NCI-H524 treated with DMSO at 0.1 percent for 48 hours (cell line): ENCODE data around the gene HSF2BP.
"Not testable (repeated sequence)": the region's sequence is repeated elsewhere in the genome, so short reads cannot be mapped to it uniquely, and the experiment has no call there.

Experiments used
- DNase-seq: peaks from one replicate; lab custom pipeline; 2025; lab: John Stamatoyannopoulos, UW

Gene HSF2BP

DNA sequence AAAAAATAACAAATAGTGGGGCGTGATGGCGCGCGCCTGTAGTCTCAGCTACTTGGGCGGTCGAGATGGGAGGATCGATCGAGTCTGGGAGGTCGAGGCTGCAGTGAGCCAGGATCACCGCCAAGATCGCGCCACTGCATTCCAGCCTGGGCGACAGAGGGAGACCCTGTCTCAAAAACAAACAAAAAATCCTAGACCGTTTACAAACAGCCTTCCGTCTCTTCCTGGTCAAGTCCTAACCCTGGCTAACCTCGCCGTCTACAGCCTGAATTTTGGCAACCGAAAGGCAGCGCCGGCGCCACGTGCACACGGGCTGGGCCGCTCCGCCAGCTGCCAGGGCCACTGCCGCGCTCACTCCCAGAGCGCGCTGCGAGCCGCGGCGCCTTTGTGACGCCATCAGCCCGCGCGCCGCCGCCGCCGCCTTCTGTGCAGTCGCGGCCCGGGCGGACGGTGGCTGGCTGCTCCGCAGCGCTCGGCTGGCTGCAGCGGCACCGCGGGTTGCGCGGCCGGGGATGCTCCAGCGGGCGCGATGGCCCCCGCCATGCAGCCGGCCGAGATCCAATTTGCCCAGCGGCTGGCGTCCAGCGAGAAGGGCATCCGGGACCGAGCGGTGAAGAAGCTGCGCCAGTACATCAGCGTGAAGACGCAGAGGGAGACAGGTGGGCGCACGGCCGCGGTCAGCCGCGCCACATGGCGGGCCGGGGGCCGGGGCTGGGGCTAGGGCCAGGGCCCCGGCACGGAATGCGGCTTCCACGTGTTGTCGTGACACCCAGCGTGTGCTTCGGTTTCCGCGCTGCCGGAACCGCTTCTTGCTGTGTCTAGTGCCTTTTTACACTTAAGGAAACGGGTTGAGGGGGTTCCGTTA is at the start of gene HSF2BP, which contains the start of gene RRP1B:
Gene HSF2BP, minus strand, starts transcription at position 353 of the 865 bp plus-strand sequence. CDS start 1,392 bp downstream, outside the sequence.
Gene RRP1B, plus strand, starts transcription at position 425 of the 865 bp plus-strand sequence. Its CDS starts 105 bp downstream, at position 530.
- DNase-seq = peak; percentile 22

DNA sequence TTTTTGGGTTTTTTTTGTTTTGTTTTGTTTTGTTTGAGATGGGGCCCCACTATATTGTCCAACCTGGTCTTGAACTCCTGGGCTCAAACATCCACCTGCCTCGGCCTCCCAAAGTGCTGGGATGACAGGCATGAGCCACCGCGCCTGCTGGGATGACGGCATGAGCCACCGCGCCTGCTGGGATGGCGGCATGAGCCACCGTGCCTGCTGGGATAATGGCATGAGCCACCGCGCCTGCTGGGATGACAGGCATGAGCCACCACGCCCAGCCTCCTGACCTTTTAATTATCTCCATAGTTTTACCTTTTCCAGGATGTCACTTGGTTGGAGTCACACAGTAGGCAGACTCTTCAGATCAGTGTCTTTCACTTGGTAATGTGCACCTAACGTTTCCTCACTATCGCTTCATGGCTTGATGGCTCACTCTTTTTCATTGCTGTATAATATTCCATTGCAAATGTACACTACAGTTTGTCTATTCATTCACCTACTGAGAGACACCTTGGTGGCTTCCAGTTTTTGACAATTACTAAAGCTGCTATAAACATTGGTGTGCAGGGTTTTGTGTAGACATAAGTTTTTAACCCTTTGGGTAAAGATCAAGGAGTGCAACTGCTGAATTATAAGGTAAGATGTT is 49.6 kb upstream of the HSF2BP start:
- DNase-seq = no peak

DNA sequence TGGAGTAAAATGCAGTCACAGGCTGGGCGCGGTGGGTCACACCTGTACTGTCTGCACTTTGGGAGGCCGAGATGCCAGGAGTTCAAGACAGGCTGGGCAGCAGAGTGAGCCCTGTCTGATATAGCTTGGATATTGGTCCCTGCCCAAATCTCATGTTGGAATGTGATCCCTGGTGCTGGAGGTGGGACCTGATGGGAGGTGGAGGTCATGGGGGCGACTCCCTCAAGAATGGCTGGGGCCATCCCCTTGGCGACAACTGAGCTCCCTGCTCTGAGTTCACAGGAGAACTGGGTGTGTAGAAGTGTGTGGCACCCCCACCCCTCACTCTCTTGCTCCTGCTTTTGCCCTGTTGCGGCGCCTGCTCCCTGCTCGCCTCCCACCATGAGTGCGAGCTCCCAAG is 48.2 kb upstream of the HSF2BP start:
- no peak for DNase-seq

DNA sequence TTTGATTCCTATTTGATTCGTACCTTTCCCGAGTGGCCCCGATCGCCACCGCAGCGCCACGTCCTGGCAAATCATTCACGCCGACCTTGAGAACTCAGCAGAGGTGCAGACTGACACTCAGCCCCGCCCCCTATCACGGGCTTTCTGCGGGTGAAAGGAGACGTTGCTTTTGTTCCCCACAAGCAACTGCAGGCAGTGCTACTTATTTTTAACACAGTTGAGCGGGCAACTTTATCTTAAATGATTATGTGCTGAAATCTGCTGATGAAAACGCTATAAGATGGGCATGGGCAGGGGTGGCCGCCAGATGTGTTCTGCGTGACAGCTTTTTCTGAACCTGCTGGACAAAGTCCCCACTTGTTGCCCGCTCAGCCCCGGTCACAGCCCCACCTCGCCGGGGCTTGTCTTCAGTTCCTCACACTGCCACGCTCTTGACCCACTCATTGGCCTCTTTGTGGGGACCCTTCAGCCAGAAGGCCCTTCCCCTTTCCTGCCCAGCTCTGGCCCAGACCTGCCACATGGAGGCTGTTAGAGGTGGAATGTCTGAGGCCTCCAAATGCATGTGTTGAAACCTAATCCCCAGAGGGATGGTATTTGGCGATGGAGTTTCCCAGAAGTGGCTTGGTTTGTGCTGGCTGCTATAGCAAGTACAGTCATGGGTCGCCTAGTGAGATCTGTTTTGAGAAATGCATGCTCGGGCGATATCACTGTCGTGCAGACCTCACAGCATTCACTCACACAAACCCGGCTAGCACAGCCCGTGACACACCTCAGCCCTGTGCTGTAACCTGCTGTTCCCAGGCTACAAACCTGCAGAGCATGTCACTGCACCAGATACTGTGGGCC is 44.0 kb upstream of the HSF2BP start:
- DNase-seq = no peak

DNA sequence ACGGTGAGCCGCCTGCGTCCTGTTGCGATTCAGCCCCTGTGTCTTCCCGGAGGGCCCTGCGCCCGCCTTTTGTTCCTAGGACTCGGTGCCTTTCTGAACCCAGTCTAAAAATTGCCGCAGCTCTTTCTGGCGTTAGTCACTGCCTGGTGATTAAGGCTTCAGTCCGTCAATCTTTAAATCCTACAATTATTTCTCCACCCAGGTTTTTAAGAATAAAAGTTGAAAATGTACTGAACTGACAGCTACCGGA is 43.4 kb upstream of the HSF2BP start:
- no peak for DNase-seq

DNA sequence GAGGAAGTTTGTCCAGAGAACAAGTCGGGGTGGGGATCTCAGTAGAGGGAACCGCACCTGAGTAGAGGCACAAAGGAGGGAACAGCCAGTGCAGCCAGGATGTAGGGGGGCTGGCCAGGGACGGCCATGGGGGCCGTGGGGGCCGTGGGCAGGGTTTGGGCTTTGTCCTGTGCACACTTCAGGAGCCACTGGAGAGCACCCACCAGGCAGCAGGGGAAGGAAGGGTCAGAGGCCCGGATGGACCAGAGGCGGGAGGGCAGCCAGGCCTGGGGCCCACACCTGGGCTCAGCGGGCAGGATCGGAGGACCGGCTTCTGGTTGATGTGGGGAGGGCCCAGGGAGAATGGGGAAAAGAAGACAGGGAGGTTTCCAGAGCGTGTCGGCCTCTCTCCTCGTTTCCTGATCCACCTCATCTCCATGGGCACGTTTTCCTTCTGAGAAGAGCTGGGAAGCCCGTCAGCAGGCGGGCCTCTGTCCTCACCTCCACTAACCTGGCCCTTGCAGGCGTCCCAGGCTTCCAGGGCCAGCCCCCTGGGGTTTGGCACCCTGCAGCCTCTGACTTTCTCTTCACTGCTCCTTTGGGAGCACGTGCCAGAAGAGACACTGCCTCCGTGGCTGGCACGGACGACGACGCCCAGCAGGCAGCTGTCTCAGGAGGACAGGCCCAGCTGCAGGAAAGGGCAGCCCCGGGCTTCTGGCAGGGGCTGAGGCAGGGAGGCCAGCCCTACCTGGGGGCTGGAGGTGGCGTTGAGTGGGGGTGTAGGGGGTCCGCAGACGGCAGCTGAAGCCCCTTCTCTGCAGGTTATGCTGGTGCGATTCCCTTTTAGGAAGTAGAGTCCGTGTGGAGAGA is 42.9 kb upstream of the HSF2BP start:
- no peak for DNase-seq

DNA sequence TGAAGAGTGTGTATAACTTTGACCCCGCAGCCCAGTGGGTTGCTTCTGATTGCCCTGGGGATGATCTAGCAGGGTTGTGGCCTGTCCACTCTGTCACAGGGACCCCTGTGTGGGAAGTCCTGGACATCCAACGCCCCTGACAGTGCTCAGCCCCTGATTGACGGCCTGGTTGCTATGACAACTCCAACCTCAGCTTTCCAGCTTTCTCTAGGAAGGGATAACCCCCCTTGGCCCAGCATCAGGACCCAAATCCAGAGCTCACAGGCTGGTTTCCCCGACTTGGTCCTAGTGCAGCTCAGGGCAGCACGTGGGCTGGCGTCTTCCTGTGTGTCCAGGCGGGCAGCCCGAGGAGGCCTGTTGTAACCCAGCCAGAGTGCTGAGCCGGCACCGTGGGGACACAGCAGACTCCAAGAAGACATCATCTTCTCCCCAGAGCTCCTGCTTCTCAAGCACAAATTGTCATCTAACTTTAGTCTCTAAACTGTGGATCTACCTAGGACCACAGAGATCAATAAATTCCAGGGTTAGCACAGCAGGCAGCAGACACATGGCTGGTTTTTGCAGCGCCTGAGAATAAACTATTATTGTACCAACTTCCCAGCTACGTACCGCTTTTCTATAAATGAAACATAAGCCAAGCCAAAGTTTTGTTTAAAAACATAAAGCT is 40.8 kb upstream of the HSF2BP start:
- no peak for DNase-seq

DNA sequence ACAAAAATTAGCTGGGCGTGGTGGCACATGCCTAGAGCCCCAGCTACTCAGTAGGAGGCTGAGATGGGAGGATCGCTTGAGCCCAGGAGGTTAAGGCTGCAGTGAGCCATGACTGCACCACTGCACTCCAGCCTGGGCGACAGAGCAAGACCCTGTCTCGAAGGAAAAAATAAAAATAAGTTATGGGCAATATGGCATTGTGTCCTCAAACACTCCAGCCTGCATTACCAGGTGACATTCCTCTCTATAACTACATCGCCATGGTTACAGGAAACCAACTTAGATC is 40.1 kb upstream of the HSF2BP start:
- DNase-seq = not testable (repeated sequence)

DNA sequence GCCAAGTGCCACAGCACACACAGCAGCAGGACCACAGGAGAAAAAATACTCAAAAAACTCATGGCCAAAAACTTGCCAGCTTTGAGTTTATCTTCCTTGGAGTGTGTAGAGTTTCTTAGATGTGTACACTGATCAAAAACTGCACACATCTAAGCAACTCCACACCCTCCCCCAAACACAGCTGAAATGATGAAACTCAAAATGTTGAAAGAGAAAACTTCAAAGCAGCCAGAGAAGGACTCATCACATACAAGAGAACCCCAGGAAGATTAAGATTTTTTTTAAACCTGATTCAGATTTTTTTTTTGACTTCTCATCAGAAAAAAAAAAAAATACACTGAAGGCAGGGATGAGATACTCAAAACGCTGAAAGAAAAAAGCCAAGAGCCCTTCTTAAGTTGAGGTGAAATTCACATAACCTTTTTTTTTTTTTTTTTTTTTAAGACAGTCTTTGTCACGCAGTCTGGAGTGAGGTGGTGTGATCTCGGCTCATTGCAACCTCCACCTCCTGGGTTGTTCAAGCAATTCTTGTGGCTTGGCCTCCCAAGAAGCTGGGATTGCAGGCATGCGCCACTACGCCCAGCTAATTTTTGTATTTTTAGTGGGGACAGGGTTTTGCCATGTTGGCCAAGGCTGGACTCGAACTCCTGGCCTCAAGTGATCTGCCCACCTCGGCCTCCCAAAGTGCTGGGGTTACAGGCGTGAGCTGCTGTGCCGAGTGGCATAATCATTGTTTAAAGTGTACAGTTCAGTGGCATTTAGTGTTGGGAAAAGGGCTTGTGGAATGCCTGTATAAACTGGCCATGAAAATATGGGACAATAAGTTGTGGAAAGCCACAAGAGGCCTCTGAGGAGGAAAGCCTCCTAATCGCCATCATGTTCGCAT is 38.7 kb upstream of the HSF2BP start:
- no peak for DNase-seq

DNA sequence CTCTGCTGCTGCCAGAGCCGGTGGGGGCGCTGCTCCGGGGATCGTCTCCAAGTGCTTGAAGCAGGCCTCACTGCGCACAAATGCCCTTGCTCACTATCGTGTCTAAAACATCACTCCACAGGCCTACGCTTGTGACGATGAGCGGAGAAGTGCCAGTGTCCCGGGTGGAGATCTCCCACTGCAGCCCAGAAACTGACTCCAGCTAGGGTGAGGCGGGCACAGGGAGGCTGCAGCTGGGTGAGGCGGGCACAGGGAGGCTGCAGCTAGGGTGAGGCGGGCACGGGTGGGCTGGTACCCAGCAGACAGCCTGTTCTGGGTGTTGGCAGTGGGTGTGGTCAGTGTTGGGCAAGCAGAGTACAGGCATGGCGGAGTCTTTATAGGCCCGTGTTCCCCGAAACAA is 36.9 kb upstream of the HSF2BP start:
- DNase-seq = no peak

DNA sequence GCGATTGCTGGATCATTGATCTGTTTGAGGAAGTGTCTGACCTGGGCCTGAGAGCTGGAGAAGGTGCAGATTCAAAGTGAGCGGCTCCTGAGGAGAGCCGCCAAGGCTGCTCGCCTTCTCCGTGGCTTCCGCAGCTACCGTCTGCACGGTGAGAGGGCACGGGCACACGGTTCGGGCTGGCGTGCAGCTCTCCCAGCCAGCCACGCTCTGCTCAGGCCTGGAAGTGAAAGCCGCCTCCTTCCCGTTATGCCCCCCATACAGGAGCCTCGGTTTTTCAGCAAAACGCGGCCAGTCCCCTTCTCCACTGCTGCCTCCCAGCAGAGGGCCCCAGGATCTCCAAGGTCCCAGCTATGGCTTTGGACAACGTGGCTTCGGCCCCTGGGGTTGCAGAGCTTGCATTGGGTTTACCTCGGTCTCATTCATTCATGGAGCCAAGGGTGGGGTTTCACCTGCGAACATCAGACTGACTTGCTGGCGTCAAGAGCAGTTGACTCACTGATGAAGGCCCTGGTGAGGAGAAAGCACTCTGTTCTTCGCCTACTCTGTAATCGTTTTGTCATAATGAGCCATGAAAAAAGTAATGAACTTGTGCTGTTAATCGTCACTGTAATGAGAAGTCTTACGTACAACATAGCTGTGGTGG is 35.3 kb upstream of the HSF2BP start:
- DNase-seq = no peak

DNA sequence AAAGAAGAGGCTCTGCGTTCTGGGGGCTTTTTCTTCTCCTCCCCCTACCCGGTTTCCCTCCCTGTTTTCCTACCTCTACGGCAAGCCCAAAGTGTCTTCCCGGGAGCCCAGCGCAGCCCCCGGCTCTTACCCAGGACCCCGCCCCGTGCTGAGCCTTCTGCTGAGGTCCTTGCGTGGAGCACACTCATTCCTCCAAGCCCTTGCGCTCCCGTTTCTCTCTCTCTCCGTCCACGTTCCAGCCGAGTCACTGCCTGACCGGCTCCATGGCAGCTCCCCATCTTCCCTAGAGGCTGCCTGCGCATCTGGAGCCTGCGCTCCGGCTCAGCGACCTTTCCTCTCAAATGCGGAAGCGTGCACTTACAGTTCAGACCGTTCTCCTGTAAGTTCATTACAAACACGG is 34.7 kb upstream of the HSF2BP start:
- DNase-seq = no peak

DNA sequence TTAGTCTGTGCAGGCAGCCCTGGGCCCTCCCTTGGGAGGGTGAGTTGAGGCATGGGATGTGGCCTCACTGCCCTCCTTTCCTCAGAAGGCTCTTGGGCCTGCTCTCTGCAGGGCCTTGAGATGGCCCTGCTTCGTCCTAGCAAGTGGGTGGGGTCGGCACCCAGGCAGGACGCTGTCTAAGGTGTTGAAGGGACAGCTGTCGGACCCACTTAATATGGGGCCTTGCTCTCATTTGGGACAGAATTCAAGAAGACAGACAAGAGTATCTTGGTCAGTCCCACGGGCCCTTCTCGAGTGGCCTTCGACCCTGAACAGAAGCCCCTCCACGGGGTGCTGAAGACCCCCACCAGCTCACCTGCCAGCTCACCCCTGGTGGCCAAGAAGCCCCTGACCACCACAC is 33.7 kb upstream of the HSF2BP start:
- DNase-seq = no peak

DNA sequence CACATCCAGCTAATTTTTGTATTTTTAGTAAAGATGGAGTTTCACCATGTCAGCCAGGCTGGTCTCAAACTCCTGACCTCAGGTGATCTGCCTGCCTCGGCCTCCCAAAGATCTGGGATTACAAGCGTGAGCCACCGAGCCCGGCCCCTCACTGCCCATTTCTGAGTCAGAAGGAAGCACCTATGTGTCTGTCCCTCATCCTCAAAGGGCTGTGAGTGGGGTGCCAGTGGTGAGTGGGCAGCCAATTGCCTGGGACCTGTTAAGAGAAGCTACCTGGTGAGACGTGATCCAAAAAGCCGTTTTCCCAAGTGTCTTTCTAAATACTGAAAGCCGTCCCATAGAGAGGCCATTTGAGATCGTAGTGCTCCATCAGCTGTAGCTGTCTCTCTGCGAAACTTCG is 32.5 kb upstream of the HSF2BP start:
- DNase-seq = no peak

DNA sequence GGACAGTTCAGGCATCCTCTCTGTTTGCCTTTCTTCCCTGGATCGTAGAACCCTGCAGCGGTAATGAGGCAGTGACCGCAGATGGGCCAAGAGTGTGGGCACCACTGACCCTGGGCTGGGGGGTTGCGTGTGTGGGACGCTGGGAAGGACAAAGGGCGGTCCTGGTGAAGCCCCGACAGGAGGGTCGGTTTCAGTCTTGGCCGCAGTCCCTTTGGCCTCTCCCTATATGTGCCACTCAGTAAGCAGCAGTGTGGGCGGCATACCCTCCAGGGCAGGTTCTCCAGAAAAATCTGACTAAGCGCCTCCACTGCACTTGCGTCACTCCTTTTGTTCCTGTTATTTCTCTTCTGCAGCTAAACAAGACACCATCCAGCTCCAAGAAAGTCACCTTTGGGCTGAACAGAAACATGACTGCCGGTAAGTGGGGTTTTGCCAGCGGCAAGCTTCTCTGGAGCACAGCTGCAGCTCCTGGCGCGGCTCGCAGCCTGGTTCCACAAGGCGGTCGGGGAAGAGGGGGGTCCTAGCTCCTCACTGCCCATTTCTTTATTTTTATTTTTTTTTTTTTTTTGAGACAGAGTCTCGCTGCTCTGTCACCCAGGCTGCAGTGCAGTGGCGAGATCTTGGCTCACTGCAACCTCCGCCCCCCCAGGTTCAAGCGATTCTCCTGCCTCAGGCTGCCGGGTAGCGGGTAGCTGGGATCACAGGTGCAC is 32.0 kb upstream of the HSF2BP start:
- no peak for DNase-seq

DNA sequence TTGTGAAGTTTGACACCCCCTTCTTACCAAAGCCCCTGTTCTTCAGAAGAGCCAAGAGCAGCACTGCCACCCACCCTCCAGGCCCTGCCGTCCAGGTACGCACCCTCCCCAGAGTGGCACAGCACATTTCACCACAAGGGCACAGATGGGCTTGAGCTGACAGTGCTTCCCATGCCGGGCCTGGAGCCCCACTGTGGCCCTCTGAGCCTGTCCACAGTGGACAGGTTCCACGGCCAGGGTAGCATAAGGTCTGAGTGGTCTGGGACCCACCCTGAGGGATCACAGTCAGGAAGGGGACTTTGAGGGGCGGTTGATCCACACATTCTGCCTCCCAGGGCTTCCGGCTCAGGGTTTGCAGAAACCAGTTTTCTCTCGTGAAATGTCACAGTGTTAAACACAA is 31.1 kb upstream of the HSF2BP start:
- DNase-seq = no peak

DNA sequence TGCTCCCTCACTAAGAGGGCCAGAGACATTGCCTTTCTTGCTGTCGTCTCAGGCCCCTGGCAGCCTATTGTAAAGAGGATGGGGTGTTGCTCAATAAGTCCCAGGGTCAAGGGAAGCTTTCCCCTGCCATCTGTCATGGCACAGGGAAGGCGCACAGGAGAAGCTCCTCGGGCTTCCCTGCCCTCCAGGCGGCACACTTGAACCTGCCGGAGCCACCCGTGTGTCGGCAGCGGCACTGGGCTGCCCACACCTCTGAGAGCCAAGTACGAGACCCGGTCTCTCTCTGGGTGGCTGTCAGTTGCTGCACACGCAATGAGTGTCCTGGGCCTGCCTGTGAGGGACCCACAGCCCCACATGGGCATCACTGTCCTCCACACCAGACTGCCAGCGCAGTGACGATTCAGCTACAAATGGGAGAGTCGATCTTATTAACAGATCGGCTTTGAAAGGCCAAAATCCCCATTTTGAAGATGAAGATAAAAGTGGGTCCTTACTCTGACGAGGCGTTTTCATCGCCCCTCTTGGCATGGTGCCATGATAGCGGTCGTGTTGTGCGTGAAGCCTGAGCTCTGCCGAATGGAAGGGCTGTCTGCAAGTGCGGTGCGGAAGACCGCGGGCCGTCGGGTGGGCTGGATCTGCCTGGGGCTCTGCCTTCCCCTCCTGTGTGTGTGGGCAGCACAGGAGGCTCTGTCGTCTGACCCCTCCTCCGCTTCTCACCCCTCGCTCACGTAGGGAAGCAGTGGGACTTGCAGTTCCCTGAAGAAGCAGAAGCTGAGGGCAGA is 30.5 kb upstream of the HSF2BP start:
- DNase-seq = no peak

DNA sequence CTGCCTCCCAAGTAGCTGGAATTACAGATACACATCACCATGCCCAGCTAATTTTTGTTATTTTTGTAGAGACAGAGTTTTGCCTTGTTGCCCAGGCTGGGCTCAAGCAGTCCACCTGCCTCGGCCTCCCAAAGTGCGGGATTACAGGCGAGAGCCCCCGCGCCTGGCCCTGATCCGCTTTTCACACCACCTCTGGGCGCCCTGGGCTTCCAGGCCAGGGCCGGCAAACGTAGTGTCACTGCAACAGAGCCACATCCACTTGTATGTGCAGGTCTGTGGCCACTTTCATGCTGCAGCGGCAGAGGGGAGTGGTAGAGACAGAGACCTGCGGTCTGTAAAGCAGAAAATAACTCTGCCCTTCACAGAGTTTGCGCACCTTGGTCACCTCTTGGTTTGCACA is 29.6 kb upstream of the HSF2BP start:
- no peak for DNase-seq
